Common myeloid progenitor, CD34-positive (primary cell): ENCODE results near the gene SPATA20.

Experiments used
- CTCF ChIA-PET: fragments of 350-600 bp; sonication (Branson Sonifier 250); formaldehyde crosslinking; loops from one replicate; lab custom pipeline; 2021; ENCODE audit warnings: antibody characterized with exemption; lab: Charles Lee
- POLR2A ChIA-PET: fragments of 350-600 bp; sonication (Branson Sonifier 250); formaldehyde crosslinking; loops from one replicate; lab custom pipeline; 2021; ENCODE audit warnings: antibody characterized with exemption; lab: Charles Lee
- DNase-seq, 3 donors: peaks; one replicate each; pipeline versions ENCODE4 v3.0.0 to v3.0.0-alpha.2; 2013
- H3K27ac ChIP-seq, 2 experiments: 1 replicate in 1 of 2; 2 replicates in 1 of 2; pipeline ENCODE4 v1.7.0; 2013; ENCODE audit warnings: inconsistent platforms in 2 of 2, low read length in 2 of 2, mild to moderate bottlenecking in 2 of 2, low read depth in 1 of 2, moderate library complexity in 1 of 2; ENCODE audit not compliant: severe bottlenecking in 2 of 2, insufficient read depth in 1 of 2, poor library complexity in 1 of 2
- H3K27me3 ChIP-seq, 5 experiments: replicated peaks in 2 of 5; 1 replicate in 3 of 5; 2 replicates in 2 of 5; pipeline versions ENCODE4 v1.6.1 to v1.7.0; 2013; ENCODE audit warnings: low read length in 4 of 5, mild to moderate bottlenecking in 2 of 5, moderate library complexity in 2 of 5, inconsistent platforms in 1 of 5; ENCODE audit not compliant: insufficient read depth in 5 of 5, control insufficient read depth in 4 of 5
- H3K36me3 ChIP-seq, 4 experiments: 1 replicate in 2 of 4; 2 replicates in 2 of 4; pipeline versions ENCODE4 v1.6.1 to v1.7.0; 2013; ENCODE audit warnings: low read length in 3 of 4, control low read depth in 1 of 4, mild to moderate bottlenecking in 1 of 4; ENCODE audit not compliant: control insufficient read depth in 4 of 4, insufficient read depth in 4 of 4
- H3K4me1 ChIP-seq, 4 experiments: 1 replicate in 3 of 4; 2 replicates in 1 of 4; pipeline versions ENCODE4 v1.6.1 to v1.7.1; 2013; ENCODE audit warnings: low read length in 3 of 4, mild to moderate bottlenecking in 3 of 4, control low read depth in 1 of 4, inconsistent platforms in 1 of 4, moderate library complexity in 1 of 4; ENCODE audit not compliant: control insufficient read depth in 4 of 4, insufficient read depth in 4 of 4; ENCODE audit errors: control extremely low read depth in 1 of 4
- H3K4me3 ChIP-seq, 7 experiments: 1 replicate in 4 of 7; 2 replicates in 3 of 7; pipeline versions ENCODE4 v1.5.1 to v1.7.0; 2013; ENCODE audit warnings: mild to moderate bottlenecking in 7 of 7, low read length in 6 of 7, moderate library complexity in 6 of 7, inconsistent platforms in 2 of 7, low read depth in 2 of 7, control low read depth in 1 of 7; ENCODE audit not compliant: insufficient read depth in 4 of 7, control insufficient read depth in 1 of 7; ENCODE audit errors: extremely low read depth in 1 of 7
- H3K9me3 ChIP-seq, 5 experiments: 1 replicate in 4 of 5; 2 replicates in 1 of 5; pipeline versions ENCODE4 v1.6.1 to v1.7.1; 2013; ENCODE audit warnings: low read length in 4 of 5, mild to moderate bottlenecking in 2 of 5, inconsistent platforms in 1 of 5, low read depth in 1 of 5, moderate library complexity in 1 of 5; ENCODE audit not compliant: control insufficient read depth in 4 of 5, insufficient read depth in 2 of 5; ENCODE audit errors: control extremely low read depth in 1 of 5
- WGBS: methylation state at CpG from one replicate; pipeline ENCODE4 v1.1.5; 2013; ENCODE audit not compliant: insufficient coverage; 5-methylcytosine and 5-hydroxymethylcytosine counted together

Gene SPATA20

GRCh38 chr17:50556803-50557202 lies 9.8 kb downstream of the SPATA20 start:
- POLR2A ChIA-PET = no interaction called here
- peaks cover 0 to 30% (median 24%) of the 10 kb centered on the region in 4 experiments for H3K4me1 ChIP-seq
- no peak overlapping the region for H3K4me3 ChIP-seq
- H3K36me3 ChIP-seq = peaks cover 2 to 11% (median 5%) of the 10 kb centered on the region in 4 experiments
- CTCF ChIA-PET = interaction anchor here (1.0 to 16.6 kb wide), 3 partner anchors 10 to 137 kb away, joined by 3 to 325 read pairs (median 3); no protein-coding TSS in a partner anchor
- WGBS = 82% methylated on average over 3 of the region's 5 CpGs
- peaks cover 0 to 49% (median 24%) of the 10 kb centered on the region in 5 experiments for H3K27me3 ChIP-seq
- no peaks in the 10 kb centered on the region for H3K9me3 ChIP-seq
- H3K27ac ChIP-seq = no peak overlapping the region
- no peak for DNase-seq

GRCh38 chr17:50557630-50558029 lies 10.7 kb downstream of the SPATA20 start:
- Histone ChIP-seq H3K36me3 (peaks cover 1 to 11% (median 5%) of the 10 kb centered on the region in 4 experiments), H3K27ac (no peak overlapping the region), H3K9me3 (no peaks in the 10 kb centered on the region), H3K4me3 (no peak overlapping the region), H3K4me1 (peaks cover 0 to 37% (median 33%) of the 10 kb centered on the region in 4 experiments), H3K27me3 (peaks cover 0 to 56% (median 29%) of the 10 kb centered on the region in 5 experiments)
- ChIA-PET CTCF (interaction anchor here (1.1 kb wide), 1 partner anchor 9 kb away, joined by 4 read pairs; no protein-coding TSS in a partner anchor), POLR2A (no interaction called here)
- WGBS = 98% methylated on average over 4 of the region's 4 CpGs
- no peak for DNase-seq

- H3K27me3 ChIP-seq = peaks cover 0 to 61% (median 33%) of the 10 kb centered on the region in 5 experiments
- ChIA-PET CTCF (interaction anchor here (1.1 kb wide), 1 partner anchor 9 kb away, joined by 4 read pairs; no protein-coding TSS in a partner anchor), POLR2A (no interaction called here)
- H3K36me3 ChIP-seq = peaks cover 0 to 11% (median 5%) of the 10 kb centered on the region in 4 experiments
- DNase-seq = no peak
- H3K27ac ChIP-seq = no peak overlapping the region
- H3K4me3 ChIP-seq = no peak overlapping the region
- peaks cover 0 to 39% (median 36%) of the 10 kb centered on the region in 4 experiments for H3K4me1 ChIP-seq
- H3K9me3 ChIP-seq = no peaks in the 10 kb centered on the region
- 89% methylated on average over 4 of the region's 4 CpGs for WGBS
Observed at GRCh38 chr17:50558091-50558490, 11.1 kb downstream of the SPATA20 start.

GRCh38 chr17:50558581-50558940 lies 11.6 kb downstream of the SPATA20 start:
- ChIA-PET CTCF (no interaction called here), POLR2A (no interaction called here)
- Histone ChIP-seq H3K9me3 (no peaks in the 10 kb centered on the region), H3K36me3 (peaks cover 0 to 11% (median 5%) of the 10 kb centered on the region in 4 experiments), H3K4me1 (peaks cover 0 to 39% (median 36%) of the 10 kb centered on the region in 4 experiments), H3K27me3 (peaks cover 0 to 66% (median 36%) of the 10 kb centered on the region in 5 experiments), H3K27ac (no peak overlapping the region), H3K4me3 (peak overlapping the region in 3 of 7 experiments; percentile 11 to 66 (median 54))
- WGBS = 9% methylated on average over 14 of the region's 18 CpGs
- no peak for DNase-seq

DNA sequence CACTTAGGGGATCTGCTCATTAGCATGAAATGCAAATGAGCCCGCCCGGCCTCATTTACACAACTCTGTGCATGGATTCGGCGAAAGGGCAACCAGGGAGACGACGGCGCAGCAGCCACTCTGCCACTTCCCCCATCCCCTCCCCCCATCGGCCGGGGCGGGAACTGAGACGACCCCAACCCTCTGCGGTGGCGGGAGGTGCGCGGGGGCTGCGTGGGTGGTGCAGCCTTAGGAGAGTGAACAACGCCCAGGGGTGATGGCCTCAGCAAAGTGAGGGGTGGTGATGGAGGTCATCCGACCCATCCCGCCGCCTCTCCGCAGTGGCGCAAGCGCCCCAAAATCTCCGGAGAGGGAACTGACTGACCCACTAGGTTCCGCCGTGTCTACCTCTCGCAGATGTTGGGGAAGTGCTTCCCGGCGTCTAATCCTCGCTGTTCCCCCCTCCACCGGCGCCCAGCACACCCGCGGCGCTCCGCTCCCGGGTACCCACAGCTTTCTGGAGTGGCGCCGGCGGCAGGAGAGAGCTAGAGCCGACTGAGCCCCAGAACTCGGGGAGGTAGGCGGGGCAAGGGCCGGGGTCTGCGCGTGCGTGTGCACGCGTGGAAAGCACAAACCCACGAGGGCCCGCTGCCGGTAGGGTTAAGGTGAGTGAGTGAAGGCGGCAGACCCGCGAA lies 12.1 kb downstream of the SPATA20 start:
- POLR2A ChIA-PET = no interaction called here

GRCh38 chr17:50559674-50560184 lies 12.8 kb downstream of the SPATA20 start:
- H3K27ac ChIP-seq = no peak overlapping the region
- CTCF ChIA-PET = interaction anchor here (1.0 to 3.7 kb wide), 9 partner anchors 9 to 79 kb away, joined by 3 to 21 read pairs (median 4); partner anchors contain the start of gene SPATA20
- H3K27me3 ChIP-seq = peaks cover 0 to 77% (median 38%) of the 10 kb centered on the region in 5 experiments
- no peaks in the 10 kb centered on the region for H3K9me3 ChIP-seq
- peak in 2 of 3 donors; percentile 11 to 33 for DNase-seq
- H3K4me1 ChIP-seq = peaks cover 0 to 41% (median 36%) of the 10 kb centered on the region in 4 experiments
- WGBS = 6% methylated on average over 23 of the region's 27 CpGs
- peaks cover 0 to 11% (median 5%) of the 10 kb centered on the region in 4 experiments for H3K36me3 ChIP-seq
- POLR2A ChIA-PET = no interaction called here
- peak overlapping the region in 4 of 7 experiments; percentile 23 to 72 (median 61) for H3K4me3 ChIP-seq

More for the DNA sequence above, 12.1 kb downstream of the SPATA20 start:
- peaks cover 0 to 71% (median 36%) of the 10 kb centered on the region in 5 experiments for H3K27me3 ChIP-seq
- H3K27ac ChIP-seq = no peak overlapping the region
- no peaks in the 10 kb centered on the region for H3K9me3 ChIP-seq
- DNase-seq = peak; percentile 13 to 44 (median 42)
- H3K4me3 ChIP-seq = peak overlapping the region in 4 of 7 experiments; percentile 23 to 72 (median 61)
- H3K36me3 ChIP-seq = peaks cover 0 to 11% (median 5%) of the 10 kb centered on the region in 4 experiments
- CTCF ChIA-PET = interaction anchor here (1.0 to 2.5 kb wide), 5 partner anchors 9 to 70 kb away, joined by 3 to 21 read pairs (median 5); partner anchors contain the start of gene SPATA20
- WGBS = 2% methylated on average over 35 of the region's 55 CpGs
- H3K4me1 ChIP-seq = peaks cover 0 to 39% (median 36%) of the 10 kb centered on the region in 4 experiments
